SK-N-SH treated with all-trans-retinoic acid at 6 μM for 48 hours (cell line): ENCODE results near the gene PRUNE2.

Experiments used
- ARNTL ChIP-seq: fragments of 450-650 bp; formaldehyde crosslinking; IDR thresholded peaks from 2 replicates; pipeline ENCODE4 v1.5.0; 2020; ENCODE audit warnings: low read depth, mild to moderate bottlenecking, moderate library complexity, borderline replicate concordance
- CREB5 ChIP-seq: fragments of 250-450 bp; sonication (Bioruptor Pico); IDR thresholded peaks from 2 replicates; pipeline ENCODE4 v1.5.1; 2020; ENCODE audit warnings: low read depth, mild to moderate bottlenecking, moderate library complexity
- ESRRG ChIP-seq: fragments of 250-450 bp; sonication (Bioruptor Pico); IDR thresholded peaks from 2 replicates; pipeline ENCODE4 v1.6.1; 2021; ENCODE audit warnings: mild to moderate bottlenecking
- PATZ1 ChIP-seq: fragments of 250-450 bp; sonication (Bioruptor Pico); IDR thresholded peaks from 2 replicates; pipeline ENCODE4 v1.8.0; 2020; ENCODE audit warnings: mild to moderate bottlenecking, moderate library complexity, borderline replicate concordance
- ZFP3 ChIP-seq: fragments of 250-450 bp; sonication (Bioruptor Pico); IDR thresholded peaks from 2 replicates; pipeline ENCODE4 v1.5.0; 2020; ENCODE audit warnings: mild to moderate bottlenecking, moderate library complexity
- ZFP30 ChIP-seq: fragments of 450-650 bp; formaldehyde crosslinking; IDR thresholded peaks from 2 replicates; pipeline ENCODE4 v1.5.0; 2022; ENCODE audit warnings: mild to moderate bottlenecking, moderate library complexity
- ZNF565 ChIP-seq: fragments of 450-650 bp; formaldehyde crosslinking; conservative IDR thresholded peaks from 2 replicates; pipeline ENCODE4 v1.5.0; 2020; ENCODE audit warnings: low read depth, mild to moderate bottlenecking, moderate library complexity

- TF ChIP-seq ESRRG (CRISPR knock-in tag) = no peak
- TF ChIP-seq ZNF565 (CRISPR knock-in tag) = no peak
- no peak for TF ChIP-seq CREB5 (CRISPR knock-in tag)
- TF ChIP-seq ZFP3 (CRISPR knock-in tag) = no peak
- TF ChIP-seq ZFP30 = no peak
- no peak for TF ChIP-seq ARNTL
- no peak for TF ChIP-seq PATZ1 (CRISPR knock-in tag)
Observed at GRCh38 chr9:76932757-76933156, 26.8 kb upstream of the PRUNE2 start.
